ENCODE measurements around the gene GNG5. TPM values are rescaled to one million over a fixed set of nuclear protein-coding genes. Genes with fewer than 3 reads are reported as not detected.

The GNG5 gene
- total and polyA plus RNA-seq, 2 experiments from 2014 or later = 71.5 to 674 TPM

GRCh38 chr1:84496498-84496897 lies 9.9 kb downstream of the GNG5 start:
- peaks cover 60% of the 10 kb centered on the region for H3K36me3 Mint-ChIP-seq (ENCODE audit: low read depth)

More at GRCh38 chr1:84496498-84496897, 9.9 kb downstream of the GNG5 start:
- Histone ChIP-seq H3K27me3 (ENCODE audit: insufficient read depth) (no peaks in the 10 kb centered on the region), H2AFZ (no peak overlapping the region), H3K9me2 (ENCODE audit: insufficient read depth) (no peaks in the 10 kb centered on the region), H3K4me1 (ENCODE audit: insufficient read depth) (peaks cover 16% of the 10 kb centered on the region), H3K4me3 (no peak overlapping the region), H3F3A (replicated peaks; ENCODE audit: low read depth) (no peaks in the 10 kb centered on the region), H3K79me2 (replicated peaks; ENCODE audit: insufficient read depth) (peaks cover 17% of the 10 kb centered on the region), H4K20me1 (replicated peaks; ENCODE audit: insufficient read depth) (peaks cover 4% of the 10 kb centered on the region), H3K4me2 (no peak overlapping the region), H3K27ac (ENCODE audit: low read depth) (no peak overlapping the region), H3K36me3 (ENCODE audit: insufficient read depth) (peaks cover 16% of the 10 kb centered on the region; the same call in 1 of the 2 replicates)
- DNase-seq (ENCODE audit: low spot score) (no peak), ATAC-seq (no peak)
- TF ChIP-seq ZNF331 (CRISPR knock-in tag; IDR thresholded peaks at IDR 0.05; ENCODE audit: low read depth) (no peak), STAT1 (IDR thresholded peaks at IDR 0.05; ENCODE audit: unreplicated experiment) (no peak), ZNF114 (CRISPR knock-in tag; IDR thresholded peaks at IDR 0.05) (no peak), ZNF462 (CRISPR knock-in tag; IDR thresholded peaks at IDR 0.05) (no peak), JUNB (IDR thresholded peaks at IDR 0.05; ENCODE audit: unreplicated experiment) (no peak)
- no peak overlapping the region for H3K27ac Mint-ChIP-seq
- H3K4me3 Mint-ChIP-seq = no peak overlapping the region
- no peaks in the 10 kb centered on the region for H3K9me3 Mint-ChIP-seq
- H3K27me3 Mint-ChIP-seq (ENCODE audit: insufficient read depth, low read depth, poor library complexity) = peaks cover 5% of the 10 kb centered on the region
- peaks cover 19% of the 10 kb centered on the region for H3K4me1 Mint-ChIP-seq

Data from GM23338 (cell line).